ENCODE measurements around the gene ZBTB8A. TPM values are rescaled to one million over a fixed set of nuclear protein-coding genes. Genes with fewer than 3 reads are reported as not detected.

ZBTB8A gene
- total and polyA plus RNA-seq, 2 of the 13 experiments (the other 11 are each of a cell fraction or from before 2014, with no cell fraction given) = 1.3 to 3.7 TPM

DNA sequence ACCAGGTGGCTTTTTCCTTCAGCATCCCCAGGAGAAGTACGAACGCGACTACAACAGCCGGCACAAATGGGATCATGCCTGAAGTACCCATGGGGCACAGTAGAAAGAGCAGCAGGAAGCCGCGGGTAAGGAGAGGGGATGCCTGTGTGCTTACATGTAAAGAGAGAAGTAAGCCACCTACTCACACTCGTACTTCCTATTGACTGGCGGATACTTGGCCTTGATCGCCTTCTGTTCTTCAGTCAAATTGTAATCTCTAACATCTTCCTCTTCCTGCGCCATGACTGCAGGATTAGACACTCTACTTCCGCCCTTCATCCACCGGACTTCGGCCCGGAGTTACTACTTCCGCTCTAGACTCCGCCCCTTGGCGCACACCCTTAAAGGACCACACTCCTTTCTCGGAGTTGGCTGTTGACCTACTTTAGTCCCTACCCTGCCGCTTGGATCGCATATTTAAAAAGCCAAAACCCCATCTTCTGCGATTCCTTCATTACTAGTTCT lies 111.1 kb downstream of the ZBTB8A start, which contains the start of gene ZBTB8OS (continued):
- TF ChIP-seq, protein P1, sequence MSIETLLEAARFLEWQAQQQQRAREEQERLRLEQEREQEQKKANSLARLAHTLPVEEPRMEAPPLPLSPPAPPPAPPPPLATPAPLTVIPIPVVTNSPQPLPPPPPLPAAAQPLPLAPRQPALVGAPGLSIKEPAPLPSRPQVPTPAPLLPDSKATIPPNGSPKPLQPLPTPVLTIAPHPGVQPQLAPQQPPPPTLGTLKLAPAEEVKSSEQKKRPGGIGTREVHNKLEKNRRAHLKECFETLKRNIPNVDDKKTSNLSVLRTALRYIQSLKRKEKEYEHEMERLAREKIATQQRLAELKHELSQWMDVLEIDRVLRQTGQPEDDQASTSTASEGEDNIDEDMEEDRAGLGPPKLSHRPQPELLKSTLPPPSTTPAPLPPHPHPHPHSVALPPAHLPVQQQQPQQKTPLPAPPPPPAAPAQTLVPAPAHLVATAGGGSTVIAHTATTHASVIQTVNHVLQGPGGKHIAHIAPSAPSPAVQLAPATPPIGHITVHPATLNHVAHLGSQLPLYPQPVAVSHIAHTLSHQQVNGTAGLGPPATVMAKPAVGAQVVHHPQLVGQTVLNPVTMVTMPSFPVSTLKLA (IDR thresholded peaks at IDR 0.05) = no peak; the same call in 1 of the 2 replicates
- TF ChIP-seq ZFP36 (IDR thresholded peaks at IDR 0.05; ENCODE audit: borderline replicate concordance, low read depth, low read length, partially characterized antibody) (no peak), KLF11 (CRISPR knock-in tag; IDR thresholded peaks at IDR 0.05) (no peak), ZNF558 (CRISPR knock-in tag; IDR thresholded peaks at IDR 0.05; ENCODE audit: borderline replicate concordance) (no peak), HNRNPL (IDR thresholded peaks at IDR 0.05; ENCODE audit: low read depth, low read length) (no peak), ETV6 (CRISPR knock-in tag; conservative IDR thresholded peaks at IDR 0.05) (no peak), TMF1 (CRISPR knock-in tag; IDR thresholded peaks at IDR 0.05; ENCODE audit: low read depth) (no peak), SIN3A (IDR thresholded peaks at IDR 0.05; ENCODE audit: borderline replicate concordance, low read depth, low read length) (peak; percentile 79), PTBP1 (IDR thresholded peaks at IDR 0.05; ENCODE audit: low read depth, low read length, poor library complexity, severe bottlenecking) (no peak), ELF4 (CRISPR knock-in tag; IDR thresholded peaks at IDR 0.05; ENCODE audit: borderline replicate concordance) (peak; percentile 91), HDAC1 (CRISPR knock-in tag; IDR thresholded peaks at IDR 0.05) (no peak; the same call in 1 of the 2 replicates), ZNF264 (CRISPR knock-in tag; IDR thresholded peaks at IDR 0.05) (0 out of 2 replicates have a peak, but pooled peaks have one; percentile 4), ZNF878 (CRISPR knock-in tag; IDR thresholded peaks at IDR 0.05) (no peak)
- TF ChIP-seq, protein P2, sequence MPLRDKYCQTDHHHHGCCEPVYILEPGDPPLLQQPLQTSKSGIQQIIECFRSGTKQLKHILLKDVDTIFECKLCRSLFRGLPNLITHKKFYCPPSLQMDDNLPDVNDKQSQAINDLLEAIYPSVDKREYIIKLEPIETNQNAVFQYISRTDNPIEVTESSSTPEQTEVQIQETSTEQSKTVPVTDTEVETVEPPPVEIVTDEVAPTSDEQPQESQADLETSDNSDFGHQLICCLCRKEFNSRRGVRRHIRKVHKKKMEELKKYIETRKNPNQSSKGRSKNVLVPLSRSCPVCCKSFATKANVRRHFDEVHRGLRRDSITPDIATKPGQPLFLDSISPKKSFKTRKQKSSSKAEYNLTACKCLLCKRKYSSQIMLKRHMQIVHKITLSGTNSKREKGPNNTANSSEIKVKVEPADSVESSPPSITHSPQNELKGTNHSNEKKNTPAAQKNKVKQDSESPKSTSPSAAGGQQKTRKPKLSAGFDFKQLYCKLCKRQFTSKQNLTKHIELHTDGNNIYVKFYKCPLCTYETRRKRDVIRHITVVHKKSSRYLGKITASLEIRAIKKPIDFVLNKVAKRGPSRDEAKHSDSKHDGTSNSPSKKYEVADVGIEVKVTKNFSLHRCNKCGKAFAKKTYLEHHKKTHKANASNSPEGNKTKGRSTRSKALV (CRISPR knock-in tag; IDR thresholded peaks at IDR 0.05) = 0 out of 2 replicates have a peak, but pooled peaks have one; percentile 11
- TF ChIP-seq, protein P3, sequence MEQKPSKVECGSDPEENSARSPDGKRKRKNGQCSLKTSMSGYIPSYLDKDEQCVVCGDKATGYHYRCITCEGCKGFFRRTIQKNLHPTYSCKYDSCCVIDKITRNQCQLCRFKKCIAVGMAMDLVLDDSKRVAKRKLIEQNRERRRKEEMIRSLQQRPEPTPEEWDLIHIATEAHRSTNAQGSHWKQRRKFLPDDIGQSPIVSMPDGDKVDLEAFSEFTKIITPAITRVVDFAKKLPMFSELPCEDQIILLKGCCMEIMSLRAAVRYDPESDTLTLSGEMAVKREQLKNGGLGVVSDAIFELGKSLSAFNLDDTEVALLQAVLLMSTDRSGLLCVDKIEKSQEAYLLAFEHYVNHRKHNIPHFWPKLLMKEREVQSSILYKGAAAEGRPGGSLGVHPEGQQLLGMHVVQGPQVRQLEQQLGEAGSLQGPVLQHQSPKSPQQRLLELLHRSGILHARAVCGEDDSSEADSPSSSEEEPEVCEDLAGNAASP (CRISPR knock-in tag; IDR thresholded peaks at IDR 0.05; ENCODE audit: borderline replicate concordance) = 0 out of 2 replicates have a peak, but pooled peaks have one; percentile 31
- TF ChIP-seq, protein P4, sequence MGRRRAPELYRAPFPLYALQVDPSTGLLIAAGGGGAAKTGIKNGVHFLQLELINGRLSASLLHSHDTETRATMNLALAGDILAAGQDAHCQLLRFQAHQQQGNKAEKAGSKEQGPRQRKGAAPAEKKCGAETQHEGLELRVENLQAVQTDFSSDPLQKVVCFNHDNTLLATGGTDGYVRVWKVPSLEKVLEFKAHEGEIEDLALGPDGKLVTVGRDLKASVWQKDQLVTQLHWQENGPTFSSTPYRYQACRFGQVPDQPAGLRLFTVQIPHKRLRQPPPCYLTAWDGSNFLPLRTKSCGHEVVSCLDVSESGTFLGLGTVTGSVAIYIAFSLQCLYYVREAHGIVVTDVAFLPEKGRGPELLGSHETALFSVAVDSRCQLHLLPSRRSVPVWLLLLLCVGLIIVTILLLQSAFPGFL (CRISPR knock-in tag; IDR thresholded peaks at IDR 0.05) = no peak
- TF ChIP-seq, protein P5, sequence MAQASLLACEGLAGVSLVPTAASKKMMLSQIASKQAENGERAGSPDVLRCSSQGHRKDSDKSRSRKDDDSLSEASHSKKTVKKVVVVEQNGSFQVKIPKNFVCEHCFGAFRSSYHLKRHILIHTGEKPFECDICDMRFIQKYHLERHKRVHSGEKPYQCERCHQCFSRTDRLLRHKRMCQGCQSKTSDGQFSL (CRISPR knock-in tag; IDR thresholded peaks at IDR 0.05) = no peak
- TF ChIP-seq, protein P6, sequence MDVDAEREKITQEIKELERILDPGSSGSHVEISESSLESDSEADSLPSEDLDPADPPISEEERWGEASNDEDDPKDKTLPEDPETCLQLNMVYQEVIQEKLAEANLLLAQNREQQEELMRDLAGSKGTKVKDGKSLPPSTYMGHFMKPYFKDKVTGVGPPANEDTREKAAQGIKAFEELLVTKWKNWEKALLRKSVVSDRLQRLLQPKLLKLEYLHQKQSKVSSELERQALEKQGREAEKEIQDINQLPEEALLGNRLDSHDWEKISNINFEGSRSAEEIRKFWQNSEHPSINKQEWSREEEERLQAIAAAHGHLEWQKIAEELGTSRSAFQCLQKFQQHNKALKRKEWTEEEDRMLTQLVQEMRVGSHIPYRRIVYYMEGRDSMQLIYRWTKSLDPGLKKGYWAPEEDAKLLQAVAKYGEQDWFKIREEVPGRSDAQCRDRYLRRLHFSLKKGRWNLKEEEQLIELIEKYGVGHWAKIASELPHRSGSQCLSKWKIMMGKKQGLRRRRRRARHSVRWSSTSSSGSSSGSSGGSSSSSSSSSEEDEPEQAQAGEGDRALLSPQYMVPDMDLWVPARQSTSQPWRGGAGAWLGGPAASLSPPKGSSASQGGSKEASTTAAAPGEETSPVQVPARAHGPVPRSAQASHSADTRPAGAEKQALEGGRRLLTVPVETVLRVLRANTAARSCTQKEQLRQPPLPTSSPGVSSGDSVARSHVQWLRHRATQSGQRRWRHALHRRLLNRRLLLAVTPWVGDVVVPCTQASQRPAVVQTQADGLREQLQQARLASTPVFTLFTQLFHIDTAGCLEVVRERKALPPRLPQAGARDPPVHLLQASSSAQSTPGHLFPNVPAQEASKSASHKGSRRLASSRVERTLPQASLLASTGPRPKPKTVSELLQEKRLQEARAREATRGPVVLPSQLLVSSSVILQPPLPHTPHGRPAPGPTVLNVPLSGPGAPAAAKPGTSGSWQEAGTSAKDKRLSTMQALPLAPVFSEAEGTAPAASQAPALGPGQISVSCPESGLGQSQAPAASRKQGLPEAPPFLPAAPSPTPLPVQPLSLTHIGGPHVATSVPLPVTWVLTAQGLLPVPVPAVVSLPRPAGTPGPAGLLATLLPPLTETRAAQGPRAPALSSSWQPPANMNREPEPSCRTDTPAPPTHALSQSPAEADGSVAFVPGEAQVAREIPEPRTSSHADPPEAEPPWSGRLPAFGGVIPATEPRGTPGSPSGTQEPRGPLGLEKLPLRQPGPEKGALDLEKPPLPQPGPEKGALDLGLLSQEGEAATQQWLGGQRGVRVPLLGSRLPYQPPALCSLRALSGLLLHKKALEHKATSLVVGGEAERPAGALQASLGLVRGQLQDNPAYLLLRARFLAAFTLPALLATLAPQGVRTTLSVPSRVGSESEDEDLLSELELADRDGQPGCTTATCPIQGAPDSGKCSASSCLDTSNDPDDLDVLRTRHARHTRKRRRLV (CRISPR knock-in tag; IDR thresholded peaks at IDR 0.05) = no peak

Data from HepG2 (cell line).